SK-N-SH (cell line): Measurements from ENCODE around the gene IQCK. TPM values are rescaled to one million over a fixed set of nuclear protein-coding genes. Genes with fewer than 3 reads are reported as not detected.

Experiments
- CTCF ChIA-PET: fragments of 300-600, 350-600 bp; formaldehyde crosslinking; extraction: SDS; loops from one replicate; lab custom pipeline; 2021; lab: Yijun Ruan, JAX
- POLR2A ChIA-PET: fragments of 350-600 bp; sonication (Branson Sonifier 250); formaldehyde crosslinking; extraction: SDS; loops from one replicate; lab custom pipeline; 2020; ENCODE audit warnings: antibody characterized with exemption, inconsistent platforms; lab: Yijun Ruan, JAX
- DNase-seq: peaks from one replicate; pipeline ENCODE4 v3.0.0; 2012
- H2AFZ ChIP-seq: fragments of 200-600 bp; sonication (generic); 2 replicates; pipeline ENCODE4 v1.8.1; 2016; ENCODE audit warnings: antibody characterized with exemption, mild to moderate bottlenecking, low read depth
- H3F3A ChIP-seq: fragments of 200-600 bp; sonication (generic); replicated peaks from 2 replicates; pipeline ENCODE3; 2016; ENCODE audit warnings: antibody characterized with exemption, mild to moderate bottlenecking; ENCODE audit not compliant: insufficient read depth
- H3K27ac ChIP-seq, 2 experiments: fragments of 200-500 bp in 1 of 2; fragments of 200-600 bp in 1 of 2; sonication (Bioruptor generic) in 1 of 2; sonication (generic), shearing (Covaris generic) in 1 of 2; 2 replicates each; pipeline versions ENCODE4 v1.5.1 to v1.6.1; 2014 to 2016; ENCODE audit warnings: low read depth in 2 of 2, inconsistent platforms in 1 of 2, low read length in 1 of 2, mild to moderate bottlenecking in 1 of 2, mixed read lengths in 1 of 2
- H3K27me3 ChIP-seq: fragments of 200-600 bp; sonication (generic), shearing (Covaris generic); 2 replicates; pipeline ENCODE4 v1.6.1; 2016; ENCODE audit warnings: mixed run types; ENCODE audit not compliant: insufficient read depth
- H3K36me3 ChIP-seq, 2 experiments: fragments of 200-500 bp in 1 of 2; fragments of 200-600 bp in 1 of 2; sonication (Bioruptor generic) in 1 of 2; sonication (generic) in 1 of 2; replicated peaks in 1 of 2; 2 replicates each; pipeline versions ENCODE3 to v1.5.1; 2014 to 2016; ENCODE audit warnings: low read length in 1 of 2, mild to moderate bottlenecking in 1 of 2; ENCODE audit not compliant: insufficient read depth in 2 of 2, control insufficient read depth in 1 of 2
- H3K4me1 ChIP-seq, 2 experiments: fragments of 200-500 bp in 1 of 2; fragments of 200-600 bp in 1 of 2; sonication (Bioruptor generic) in 1 of 2; sonication (generic), shearing (Covaris generic) in 1 of 2; 2 replicates each; pipeline versions ENCODE4 v1.5.1 to v1.6.1; 2014 to 2016; ENCODE audit warnings: low read depth in 1 of 2, low read length in 1 of 2, mixed run types in 1 of 2; ENCODE audit not compliant: insufficient read depth in 2 of 2, control insufficient read depth in 1 of 2
- H3K4me2 ChIP-seq: fragments of 200-600 bp; sonication (generic), shearing (Covaris generic); 2 replicates; pipeline ENCODE4 v1.6.1; 2017; ENCODE audit warnings: mixed run types
- H3K4me3 ChIP-seq, 2 experiments: fragments of 200-500 bp in 1 of 2; fragments of 200-600 bp in 1 of 2; sonication (Bioruptor generic) in 1 of 2; sonication (generic), shearing (Covaris generic) in 1 of 2; 2 replicates each; pipeline versions ENCODE4 v1.5.1 to v1.8.1; 2014 to 2016; ENCODE audit warnings: low read depth in 2 of 2, inconsistent platforms in 1 of 2, low read length in 1 of 2, mild to moderate bottlenecking in 1 of 2, mixed read lengths in 1 of 2, moderate library complexity in 1 of 2
- H3K79me2 ChIP-seq: fragments of 200-600 bp; sonication (generic); 2 replicates; pipeline ENCODE4 v1.8.1; 2017; ENCODE audit warnings: mild to moderate bottlenecking; ENCODE audit not compliant: insufficient read depth
- H3K9ac ChIP-seq: fragments of 200-600 bp; sonication (generic); 2 replicates; pipeline ENCODE4 v1.6.1; 2017; ENCODE audit warnings: mixed run types
- H3K9me2 ChIP-seq: fragments of 200-600 bp; sonication (generic); 2 replicates; pipeline ENCODE4 v1.6.1; 2017; ENCODE audit warnings: mixed run types
- H3K9me3 ChIP-seq: fragments of 200-600 bp; sonication (generic); 2 replicates; pipeline ENCODE4 v1.6.1; 2017; ENCODE audit warnings: mixed run types, mild to moderate bottlenecking, moderate library complexity
- H4K20me1 ChIP-seq: fragments of 200-600 bp; sonication (generic); 2 replicates; pipeline ENCODE4 v1.6.1; 2017; ENCODE audit warnings: mild to moderate bottlenecking, mixed run types; ENCODE audit not compliant: insufficient read depth
- CHD2 ChIP-seq: fragments of 150-350 bp; IDR thresholded peaks from 2 replicates; pipeline ENCODE4 v1.6.1; 2018; ENCODE audit warnings: low read length; ENCODE audit not compliant: partially characterized antibody
- EP300 ChIP-seq, 2 experiments: IDR thresholded peaks; 2 replicates each; pipeline versions ENCODE4 v1.4.0 to v1.6.1; 2012; ENCODE audit warnings: borderline replicate concordance in 1 of 2, low read depth in 1 of 2, low read length in 1 of 2
- FOSL2 ChIP-seq: IDR thresholded peaks from 2 replicates; pipeline ENCODE4 v1.4.0; 2012; ENCODE audit warnings: low read depth, mild to moderate bottlenecking, moderate library complexity, borderline replicate concordance
- FOXJ3 ChIP-seq: sonication (generic); formaldehyde crosslinking; IDR thresholded peaks from 2 replicates; pipeline ENCODE4 v1.5.1; 2020; ENCODE audit warnings: mild to moderate bottlenecking, missing genetic modification reagents
- FOXM1 ChIP-seq: IDR thresholded peaks from 2 replicates; pipeline ENCODE4 v1.4.0; 2012; ENCODE audit warnings: low read depth, mild to moderate bottlenecking
- GABPA ChIP-seq: IDR thresholded peaks from 2 replicates; pipeline ENCODE4 v1.4.0; 2012; ENCODE audit warnings: low read depth, mild to moderate bottlenecking
- GATA2 ChIP-seq: sonication (generic); formaldehyde crosslinking; IDR thresholded peaks from 2 replicates; pipeline ENCODE4 v1.5.0; 2020; ENCODE audit warnings: mild to moderate bottlenecking, missing genetic modification reagents
- IRF3 ChIP-seq: fragments of 150-350 bp; IDR thresholded peaks from 2 replicates; pipeline ENCODE4 v1.6.1; 2016; ENCODE audit warnings: mild to moderate bottlenecking, low read depth, low read length
- JUND ChIP-seq: IDR thresholded peaks from 2 replicates; pipeline ENCODE4 v1.4.0; 2012
- MXI1 ChIP-seq: IDR thresholded peaks from 2 replicates; pipeline ENCODE4 v1.6.1; 2012; ENCODE audit warnings: mild to moderate bottlenecking, low read depth, low read length, improper control_type of control experiment
- PBX3 ChIP-seq: IDR thresholded peaks from 2 replicates; pipeline ENCODE4; 2012
- RCOR1 ChIP-seq: fragments of 150-350 bp; IDR thresholded peaks from 2 replicates; pipeline ENCODE4 v1.6.1; 2017; ENCODE audit warnings: antibody characterized with exemption, low read length
- RFX5 ChIP-seq: IDR thresholded peaks from 2 replicates; pipeline ENCODE4 v1.6.1; 2012; ENCODE audit warnings: mild to moderate bottlenecking, improper control_type of control experiment, low read length
- RXRA ChIP-seq: IDR thresholded peaks from 2 replicates; pipeline ENCODE4 v1.4.0; 2012; ENCODE audit warnings: low read depth, mild to moderate bottlenecking, borderline replicate concordance
- TCF12 ChIP-seq: IDR thresholded peaks from 2 replicates; pipeline ENCODE4 v1.4.0; 2012
- TEAD4 ChIP-seq: IDR thresholded peaks from 2 replicates; pipeline ENCODE4 v1.4.0; 2012; ENCODE audit warnings: mild to moderate bottlenecking, borderline replicate concordance; ENCODE audit not compliant: insufficient read depth
- USF2 ChIP-seq: fragments of 150-350 bp; IDR thresholded peaks from 2 replicates; pipeline ENCODE4 v1.6.1; 2017; ENCODE audit warnings: antibody characterized with exemption, low read length, low read depth, borderline replicate concordance
- WGBS: methylation state at CpG from one replicate; pipeline ENCODE4 v1.1.6; 2017; ENCODE audit warnings: low lambda C conversion rate; 5-methylcytosine and 5-hydroxymethylcytosine counted together
- polyA plus RNA-seq, 3 experiments: library from polyadenylated mRNA; depleted of rRNA; stranded (reverse); fragments of >200 nt; gene quantifications; 2 replicates each; pipeline ENCODE4 v1.2.3, GENCODE V29; 2012

IQCK gene
- polyA plus RNA-seq, 1 of the 3 experiments (the other 2 are of a cell fraction), result 7.3 TPM

GRCh38 chr16:19749571-19750080, 31.6 kb downstream of the IQCK start:
- Histone ChIP-seq H3K4me1 (peaks cover 0 to 11% of the 10 kb centered on the region in 2 experiments; a peak in 2 of 4 replicates), H3K9me2 (no peaks in the 10 kb centered on the region), H3K79me2 (no peaks in the 10 kb centered on the region), H3K4me2 (no peak overlapping the region), H4K20me1 (no peaks in the 10 kb centered on the region), H2AFZ (no peak overlapping the region), H3K36me3 (no peaks in the 10 kb centered on the region), H3K9ac (no peak overlapping the region), H3K27me3 (no peaks in the 10 kb centered on the region)
- ChIA-PET CTCF (no interaction called here), POLR2A (no interaction called here)
- DNase-seq, result no peak
- WGBS, result 90% methylated on average over 4 of the region's 4 CpGs
- TF ChIP-seq MXI1 (no peak), FOXM1 (no peak), IRF3 (no peak), CHD2 (no peak), RFX5 (no peak), TCF12 (no peak), FOXJ3 (CRISPR knock-in tag) (no peak), JUND (no peak), FOSL2 (no peak), RXRA (no peak), TEAD4 (no peak), GABPA (no peak), GATA2 (CRISPR knock-in tag) (no peak), EP300 (IDR thresholded peaks at IDR 0.05; ENCODE audit: borderline replicate concordance in 1 of 2, low read depth in 1 of 2, low read length in 1 of 2) (no peak), PBX3 (no peak), RCOR1 (no peak), USF2 (no peak)
- TF ChIP-seq, all 33 proteins: peak for 0
- Histone ChIP-seq H3F3A (no peaks in the 10 kb centered on the region), H3K9me3 (no peaks in the 10 kb centered on the region), H3K27ac (no peak overlapping the region), H3K4me3 (no peak overlapping the region)
